Left renal cortex interstitium (tissue), 4 donors: Measurements from ENCODE around the gene GAB2. TPM values are rescaled to one million over a fixed set of nuclear protein-coding genes. Genes with fewer than 3 reads are reported as not detected.

Source experiments
- DNase-seq, 4 donors: peaks; one replicate each; pipeline ENCODE4 v3.0.0-alpha.2; 2013; ENCODE audit warnings: low read depth in 4 of 4, low spot score in 2 of 4, missing footprints in 1 of 4
- polyA plus RNA-seq, 4 donors: library from polyadenylated mRNA; unstranded; fragments of 120-200 nt; gene quantifications; one replicate each; pipeline ENCODE4 v1.2.1, GENCODE V29; 2013; ENCODE audit not compliant: insufficient read length in 4 of 4

GAB2 gene
- polyA plus RNA-seq, 4 donors, result 17.0 to 19.1 (median 18.7) TPM

GRCh38 chr11:78213526-78214330 is 203.9 kb downstream of the GAB2 start:
- DNase-seq, result no peak

DNA sequence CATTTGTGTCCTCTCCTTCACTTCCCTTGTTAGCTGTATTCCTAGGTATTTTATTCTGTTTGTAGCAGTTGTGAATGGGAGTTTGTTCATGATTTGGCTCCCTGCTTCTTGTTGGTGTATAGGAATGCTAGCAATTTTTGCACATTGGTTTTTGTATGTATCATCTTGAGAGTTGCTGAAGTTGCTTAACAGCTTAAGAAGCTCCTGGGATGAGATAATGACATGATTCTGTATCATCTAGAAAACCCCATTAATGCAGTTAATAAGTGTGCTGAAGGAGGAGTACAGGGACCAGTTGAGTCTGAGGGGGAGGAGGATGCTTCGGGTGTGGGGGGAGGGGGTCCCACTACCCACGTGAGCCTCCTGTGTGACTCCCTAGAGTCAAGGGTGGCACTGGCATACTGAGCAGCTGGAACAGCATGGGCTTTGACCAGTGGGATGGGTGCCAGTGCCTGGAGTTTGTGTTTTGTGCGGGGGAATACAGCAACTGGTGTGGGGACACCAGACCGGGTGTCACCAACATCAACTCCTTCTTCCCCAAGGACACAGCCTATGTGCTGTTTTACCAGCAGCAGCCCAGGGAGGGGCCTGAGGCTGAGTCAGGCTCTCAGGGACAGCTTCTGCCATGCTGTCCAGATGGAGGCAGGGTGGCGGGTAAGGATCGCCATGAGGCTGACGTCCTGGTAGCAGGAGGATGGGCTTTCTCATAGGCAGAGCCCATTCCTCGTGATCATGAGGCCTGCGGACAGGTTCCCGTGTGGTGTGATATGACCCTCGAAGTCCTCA is 204.8 kb downstream of the GAB2 start:
- no peak for DNase-seq

- DNase-seq, result no peak
Measured at GRCh38 chr11:78211565-78211964, 206.1 kb downstream of the GAB2 start.

GRCh38 chr11:78210000-78210608 is 207.5 kb downstream of the GAB2 start:
- no peak for DNase-seq

GRCh38 chr11:78209478-78209877 is 208.1 kb downstream of the GAB2 start:
- DNase-seq, result no peak

- no peak for DNase-seq
Measured at GRCh38 chr11:78208257-78209165, 209.1 kb downstream of the GAB2 start.

GRCh38 chr11:78207532-78208256 is 209.9 kb downstream of the GAB2 start:
- no peak for DNase-seq

DNA sequence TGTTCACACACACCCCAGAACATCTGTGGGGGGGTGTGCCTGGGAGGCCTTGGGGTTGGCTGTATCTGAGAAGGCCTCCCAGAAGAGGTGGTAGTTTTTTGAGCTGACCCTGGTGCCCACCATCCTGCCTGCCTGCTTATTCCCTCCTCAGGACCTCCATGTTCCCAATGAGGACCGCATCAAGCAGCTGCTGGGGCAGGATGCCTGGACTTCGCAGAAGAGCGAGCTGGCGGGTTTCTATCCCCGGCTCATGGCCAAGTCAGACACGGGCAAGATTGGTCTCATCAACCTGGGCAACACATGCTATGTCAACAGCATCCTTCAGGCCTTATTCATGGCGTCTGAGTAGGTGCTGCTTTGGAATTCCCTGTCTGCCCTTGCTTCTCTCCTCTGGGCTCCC is 211.9 kb downstream of the GAB2 start:
- DNase-seq, result no peak

DNA sequence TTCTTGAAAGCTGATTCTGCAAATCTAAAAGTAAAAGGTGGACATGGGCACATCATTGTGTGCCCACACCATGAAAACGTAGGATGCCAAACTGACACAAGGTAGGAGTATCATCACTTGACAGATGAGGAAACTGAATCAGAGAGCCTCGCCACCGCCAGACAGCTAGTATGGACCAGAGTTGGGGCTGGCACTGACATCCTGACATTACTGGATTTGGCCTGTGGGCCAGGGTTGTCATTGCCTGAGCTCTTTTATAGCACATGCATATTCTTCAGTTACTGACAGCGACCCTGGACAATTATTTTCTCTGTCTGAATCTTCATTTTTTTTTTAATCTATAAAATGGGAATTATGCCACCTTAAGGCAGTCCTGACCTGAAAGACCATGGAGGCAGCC is 212.4 kb downstream of the GAB2 start:
- DNase-seq, result no peak

- no peak for DNase-seq
Measured at GRCh38 chr11:78203184-78203583, 214.4 kb downstream of the GAB2 start.

DNA sequence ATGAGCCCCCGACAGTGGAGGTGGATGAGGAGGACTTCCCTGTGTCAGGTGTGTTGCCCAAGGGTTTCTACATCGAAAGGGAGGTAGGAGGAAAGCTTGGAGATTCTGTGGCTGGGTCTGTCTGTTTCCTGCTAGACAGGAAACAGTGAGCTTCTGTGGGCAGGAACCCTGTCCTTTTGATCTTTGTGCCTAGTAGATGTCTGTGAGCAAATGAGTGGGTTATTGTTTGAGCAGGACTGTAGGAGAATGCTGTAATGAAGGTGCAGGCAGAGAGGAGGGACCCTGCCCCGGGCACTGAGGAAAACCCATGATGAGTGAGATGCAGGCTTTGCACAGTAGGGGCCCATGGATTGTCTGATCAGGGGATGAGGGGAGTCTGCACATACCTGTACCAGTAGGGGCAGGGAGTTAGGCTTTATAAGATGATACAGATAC is 214.9 kb downstream of the GAB2 start:
- no peak for DNase-seq

DNA sequence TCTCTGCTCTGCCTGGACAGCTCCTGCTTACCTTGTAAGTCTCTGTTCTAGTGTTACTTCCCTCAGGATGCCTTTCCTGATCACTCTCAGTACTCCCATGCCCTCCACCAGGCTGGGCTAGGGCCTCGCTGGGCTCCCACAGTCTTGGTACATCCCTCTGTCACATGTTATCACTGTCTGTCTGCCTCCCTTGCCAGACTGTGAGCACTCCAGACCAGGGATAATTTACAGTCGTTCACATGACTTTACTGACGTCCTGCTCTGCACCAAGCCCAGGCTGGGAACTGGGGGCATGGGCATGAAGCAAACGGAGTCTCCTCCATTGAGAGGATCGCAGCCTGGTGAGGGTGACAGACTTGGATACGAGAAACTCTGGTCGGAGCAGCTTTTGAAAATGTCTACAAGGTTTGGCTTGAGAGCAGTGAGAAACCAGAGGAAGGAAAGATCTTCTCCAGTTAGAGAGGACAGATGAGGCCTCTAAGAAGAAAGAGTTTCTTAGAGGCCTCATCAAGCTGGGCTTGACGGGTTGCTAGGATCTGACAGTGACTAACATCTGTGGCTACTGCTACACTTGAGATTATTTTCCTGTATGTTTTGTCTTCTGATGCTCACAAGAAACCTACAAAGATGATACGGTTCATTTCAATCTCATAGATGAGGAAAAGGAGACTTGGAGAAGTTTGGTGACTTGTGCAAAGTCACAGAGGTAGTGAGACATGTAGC is 216.4 kb downstream of the GAB2 start:
- DNase-seq, result no peak

DNA sequence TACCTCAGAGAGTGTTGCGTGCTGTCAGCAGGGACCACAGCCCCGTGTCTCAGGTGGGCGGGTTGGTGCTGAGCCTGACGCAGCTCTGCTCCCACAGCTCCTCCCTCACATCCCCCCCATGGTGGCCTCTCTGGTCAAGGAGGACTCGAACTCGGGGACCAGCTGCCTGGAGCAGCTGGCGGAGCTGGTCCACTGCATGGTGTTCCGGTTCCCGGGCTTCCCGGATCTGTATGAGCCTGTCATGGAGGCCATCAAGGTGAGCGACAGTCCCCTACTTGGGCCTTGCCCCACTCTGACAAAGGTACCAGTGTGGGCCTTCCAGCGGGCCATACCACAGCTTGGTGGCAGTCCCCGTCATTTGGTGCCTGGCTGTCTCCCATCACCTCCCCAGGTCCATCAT is 217.1 kb downstream of the GAB2 start:
- DNase-seq, result no peak

- no peak for DNase-seq
Measured at GRCh38 chr11:78200061-78200460, 217.6 kb downstream of the GAB2 start.

GRCh38 chr11:78199653-78200015 is 218.0 kb downstream of the GAB2 start:
- DNase-seq, result no peak

GRCh38 chr11:78199015-78199652 is 218.5 kb downstream of the GAB2 start:
- DNase-seq, result no peak

- DNase-seq, result no peak
Measured at GRCh38 chr11:78197816-78198215, 219.8 kb downstream of the GAB2 start.

DNA sequence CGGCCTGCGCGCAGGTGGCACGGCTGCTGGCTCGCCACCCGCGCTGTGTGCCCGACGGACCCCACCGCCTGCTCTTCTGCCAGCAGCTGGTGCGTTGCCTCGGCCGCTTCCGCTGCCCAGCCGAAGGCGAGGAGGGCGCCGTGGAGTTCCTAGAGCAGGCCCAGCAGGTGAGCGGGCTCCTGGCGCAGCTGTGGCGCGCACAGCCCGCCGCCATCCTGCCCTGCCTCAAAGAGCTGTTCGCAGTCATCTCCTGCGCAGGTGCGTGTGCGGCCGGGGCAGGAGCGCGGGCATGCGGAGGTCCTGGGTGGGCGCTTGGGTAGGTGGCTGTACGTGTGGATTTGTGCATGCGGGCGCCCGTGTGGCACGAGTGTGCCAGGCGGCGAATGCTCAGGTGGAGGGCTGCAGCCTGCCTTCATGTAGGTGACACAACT is 220.9 kb downstream of the GAB2 start:
- no peak for DNase-seq
